HG03025 (cell line): ENCODE data around the gene RNF212.

Source experiments
- ATAC-seq: cut with Tn5 transposase; IDR thresholded peaks from one replicate; pipeline ENCODE4 v1.9.1; 2021; ENCODE audit warnings: mild to moderate bottlenecking, moderate library complexity; ENCODE audit not compliant: unreplicated experiment, low FRiP score

The RNF212 gene

DNA sequence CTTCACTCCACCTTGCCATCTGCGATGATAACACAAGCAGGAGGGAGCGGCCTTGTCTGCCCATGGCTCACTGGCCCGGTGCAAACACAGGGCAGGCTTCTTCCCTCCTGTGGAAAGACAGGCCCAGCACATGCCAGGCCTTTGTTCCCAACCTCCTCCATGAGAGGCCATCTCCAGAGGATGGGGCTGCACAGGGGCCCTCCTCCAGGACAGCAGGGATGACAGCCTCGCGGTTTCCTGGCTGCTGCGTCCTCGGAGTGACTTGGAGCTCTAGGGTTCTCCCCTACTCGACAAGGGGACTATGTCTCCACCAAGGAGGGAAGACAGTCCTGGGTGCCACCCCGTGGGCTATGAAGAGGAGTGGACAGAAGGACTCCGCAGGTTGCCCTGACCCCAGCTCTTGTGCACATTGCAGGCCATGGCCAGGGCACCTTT lies 21.8 kb downstream of the RNF212 start:
- no peak for ATAC-seq

DNA sequence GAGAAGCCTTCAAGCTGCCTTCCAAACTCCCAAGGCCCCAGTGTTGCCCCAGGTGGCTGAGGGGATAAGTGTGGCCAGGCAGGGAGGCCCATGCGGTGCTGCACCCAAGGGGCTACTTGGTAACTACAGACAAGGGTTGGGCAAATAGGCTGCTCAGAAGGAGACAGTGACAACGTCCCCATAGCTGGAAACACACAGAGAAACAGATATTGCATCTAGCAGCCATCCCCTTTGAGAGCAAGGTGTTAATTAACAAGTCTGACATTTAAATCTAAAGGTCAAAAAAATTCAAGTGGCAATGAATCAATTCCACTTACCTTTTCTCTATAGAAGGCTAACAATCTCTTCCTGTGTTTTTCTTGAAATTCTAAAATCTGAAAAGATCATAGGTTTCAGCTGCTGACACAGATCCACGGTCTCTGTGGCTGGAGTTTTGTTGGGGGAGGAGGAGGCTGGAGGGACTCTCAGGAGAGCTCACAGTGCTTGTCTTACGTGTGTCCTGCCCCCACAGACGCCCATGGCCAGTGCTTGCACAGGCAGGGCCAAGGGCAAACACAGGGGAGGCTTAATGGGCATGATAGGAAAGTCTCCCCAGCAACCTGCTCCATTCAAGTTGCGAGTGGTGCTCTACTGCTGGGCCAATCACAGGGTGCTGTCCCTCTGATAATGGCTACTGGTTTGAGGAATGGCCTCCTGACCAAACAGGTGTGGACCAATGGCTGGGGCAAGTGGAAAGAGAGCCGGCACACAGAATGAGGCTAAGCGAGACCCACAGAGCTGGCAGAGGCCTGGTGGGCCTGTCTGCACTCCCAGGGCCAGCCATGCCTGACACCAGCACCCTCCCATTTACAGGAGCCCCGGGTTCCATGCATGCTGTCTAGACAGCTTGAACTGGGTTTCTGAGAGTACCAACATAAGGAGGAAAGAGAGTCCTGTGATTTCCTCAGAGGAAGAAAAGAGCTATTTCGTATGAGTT lies 22.6 kb downstream of the RNF212 start:
- no peak for ATAC-seq

- ATAC-seq: no peak
These were observed 23.3 kb downstream of the RNF212 start for GRCh38 chr4:1090036-1090435.

- ATAC-seq: no peak
These were observed 26.0 kb downstream of the RNF212 start for GRCh38 chr4:1087371-1087770.

GRCh38 chr4:1086011-1086410 lies 27.4 kb downstream of the RNF212 start:
- no peak for ATAC-seq

DNA sequence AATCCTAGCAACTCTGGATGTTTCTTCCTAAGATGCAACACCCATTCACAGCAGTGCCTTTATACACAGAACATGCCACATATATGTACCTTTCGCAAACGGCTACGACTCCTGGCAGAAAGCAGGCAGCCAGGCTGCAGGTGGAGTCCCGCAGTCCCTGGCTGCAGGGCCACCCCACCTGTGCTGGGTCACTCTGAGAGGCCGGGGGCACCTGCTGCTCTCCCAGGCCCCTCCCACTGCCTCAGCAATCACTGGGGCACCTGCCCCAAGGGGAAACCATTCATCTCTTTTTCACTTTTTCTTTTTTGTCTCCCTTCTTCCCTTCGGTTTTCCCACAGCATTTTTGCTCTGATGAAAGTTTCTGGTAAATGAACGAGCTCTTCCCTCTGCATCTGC lies 28.0 kb downstream of the RNF212 start:
- no peak for ATAC-seq

DNA sequence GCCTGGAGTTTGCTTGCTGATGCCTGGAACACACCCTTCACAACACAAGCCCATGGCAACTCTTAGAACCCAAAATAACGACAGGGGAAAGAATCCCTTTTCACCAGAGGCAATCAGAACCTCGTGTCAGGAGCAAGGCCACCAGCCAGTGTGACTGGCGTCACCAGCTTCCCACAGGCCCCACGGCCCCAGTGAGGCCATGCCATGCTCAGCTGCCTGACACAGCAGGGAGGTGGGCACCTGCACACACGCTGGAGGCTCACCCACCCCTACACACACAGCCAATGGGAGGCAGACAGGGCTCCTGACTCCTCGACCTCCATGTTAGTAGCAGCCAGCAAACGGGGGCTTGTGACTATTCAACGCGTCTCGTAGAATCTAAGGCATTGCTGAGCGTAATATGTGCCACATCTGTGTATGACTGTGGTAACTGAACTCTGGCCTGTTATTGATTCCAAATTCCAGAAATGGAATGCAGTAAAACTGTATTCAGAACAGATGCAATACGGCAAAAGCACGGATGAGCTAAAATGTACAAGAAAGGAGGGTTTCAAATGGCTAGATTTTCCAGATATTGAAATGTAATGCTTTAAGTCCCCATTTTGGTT lies 28.5 kb downstream of the RNF212 start:
- ATAC-seq: no peak

- ATAC-seq: no peak
These were observed 29.0 kb downstream of the RNF212 start for GRCh38 chr4:1084394-1084793.

DNA sequence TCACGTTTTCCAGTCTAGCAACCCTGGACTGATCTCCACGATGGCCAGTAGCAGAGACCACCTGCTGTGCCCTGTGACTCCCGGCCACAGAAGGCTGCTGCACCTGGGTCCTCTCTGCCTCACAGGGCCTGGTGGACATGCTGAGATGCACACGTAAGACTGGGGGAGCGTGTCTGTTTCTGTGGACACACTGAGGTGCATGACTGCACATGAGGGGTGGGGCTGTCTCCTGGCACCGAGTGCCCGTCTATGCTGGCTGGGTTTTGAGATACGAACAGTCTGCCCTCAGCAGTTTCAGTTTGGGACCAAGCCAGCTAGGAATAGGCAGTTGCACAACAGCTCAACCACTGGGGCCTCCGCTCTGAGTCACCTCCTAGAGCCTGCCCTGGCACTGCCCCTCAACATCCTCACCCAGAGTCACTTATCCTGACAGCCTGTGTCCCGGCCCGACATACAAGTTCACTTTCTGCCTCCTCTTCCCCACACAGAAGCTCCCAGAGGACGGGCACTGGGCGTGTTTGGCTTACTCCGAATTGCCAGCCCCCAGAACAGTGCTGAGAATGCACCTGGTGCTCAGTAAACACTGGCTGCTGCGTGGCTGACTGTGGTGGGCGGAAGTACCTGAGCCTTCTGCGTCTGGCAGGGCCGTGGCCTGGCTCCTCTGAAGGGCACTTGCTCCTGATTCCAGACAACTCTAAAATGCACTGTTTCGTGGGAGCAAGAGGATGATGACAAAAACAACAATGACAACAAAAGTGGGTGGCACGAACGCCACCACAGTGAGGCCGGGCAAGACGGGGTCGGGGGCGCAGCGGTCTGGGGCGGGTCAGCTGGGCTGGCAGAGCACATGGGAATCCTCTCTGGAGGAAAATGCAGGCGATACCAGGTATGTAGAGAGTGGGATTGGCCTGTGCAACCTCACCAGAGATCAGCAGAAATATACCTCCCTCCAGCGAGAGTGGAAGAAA lies 30.9 kb downstream of the RNF212 start:
- ATAC-seq: no peak

DNA sequence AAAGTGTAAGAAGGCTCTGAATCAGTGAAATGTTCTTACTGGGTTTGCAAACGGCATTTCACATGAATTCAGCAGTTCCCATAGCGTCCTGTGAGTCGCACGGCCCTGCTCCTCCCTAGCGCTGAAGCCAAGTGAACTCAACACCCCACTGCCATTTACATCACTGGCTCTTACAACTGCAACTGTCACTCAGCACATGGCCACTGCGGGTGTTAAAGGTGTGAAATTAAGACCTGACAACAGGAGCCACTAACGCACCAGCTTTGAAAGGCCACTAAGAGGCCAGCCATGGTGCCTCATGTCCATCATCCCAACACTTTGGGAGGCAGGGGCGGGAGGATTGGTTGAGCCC lies 31.7 kb downstream of the RNF212 start:
- ATAC-seq: no peak

GRCh38 chr4:1080961-1081688 lies 32.2 kb downstream of the RNF212 start:
- no peak for ATAC-seq

DNA sequence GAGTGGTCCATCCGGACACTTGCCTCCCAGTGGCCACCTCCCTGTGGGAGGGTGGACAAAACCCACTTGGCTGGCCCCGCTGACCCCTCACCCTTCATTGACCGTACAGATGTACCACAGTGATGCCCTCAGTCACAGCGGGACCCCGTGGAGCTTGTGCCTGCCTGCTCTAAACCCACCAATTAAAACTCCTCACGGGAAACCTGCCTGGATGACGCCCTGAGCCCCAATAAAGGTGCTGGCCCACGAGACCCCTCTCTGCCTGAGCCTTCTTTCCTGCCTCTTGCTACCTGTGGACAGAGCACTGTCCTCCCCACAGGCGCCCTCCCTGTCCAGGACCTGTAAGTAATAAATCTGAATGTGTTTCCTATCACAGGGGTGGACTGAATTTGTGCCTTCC lies 32.9 kb downstream of the RNF212 start:
- no peak for ATAC-seq

- no peak for ATAC-seq
These were observed 33.6 kb downstream of the RNF212 start for GRCh38 chr4:1079711-1080265.

DNA sequence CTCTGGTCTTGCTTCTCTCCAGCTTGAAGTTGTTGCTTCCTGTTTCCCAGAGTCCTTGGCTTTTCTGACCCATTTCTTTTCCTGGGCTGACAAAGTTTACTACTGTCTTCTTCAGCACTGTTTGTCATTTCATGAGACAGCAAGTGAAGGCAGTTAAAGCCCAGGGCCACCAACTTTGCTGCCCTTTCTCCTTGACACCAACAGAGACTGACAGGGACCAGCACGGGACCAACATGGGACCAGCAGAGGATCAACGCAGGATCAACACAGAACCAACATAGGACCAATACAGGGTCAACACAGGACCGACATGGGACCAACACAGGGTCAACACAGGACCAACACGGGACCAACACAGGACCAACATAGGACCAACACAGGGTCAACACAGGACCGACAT lies 34.9 kb downstream of the RNF212 start:
- no peak for ATAC-seq

- ATAC-seq: no peak
These were observed 35.5 kb downstream of the RNF212 start for GRCh38 chr4:1077711-1078477.

DNA sequence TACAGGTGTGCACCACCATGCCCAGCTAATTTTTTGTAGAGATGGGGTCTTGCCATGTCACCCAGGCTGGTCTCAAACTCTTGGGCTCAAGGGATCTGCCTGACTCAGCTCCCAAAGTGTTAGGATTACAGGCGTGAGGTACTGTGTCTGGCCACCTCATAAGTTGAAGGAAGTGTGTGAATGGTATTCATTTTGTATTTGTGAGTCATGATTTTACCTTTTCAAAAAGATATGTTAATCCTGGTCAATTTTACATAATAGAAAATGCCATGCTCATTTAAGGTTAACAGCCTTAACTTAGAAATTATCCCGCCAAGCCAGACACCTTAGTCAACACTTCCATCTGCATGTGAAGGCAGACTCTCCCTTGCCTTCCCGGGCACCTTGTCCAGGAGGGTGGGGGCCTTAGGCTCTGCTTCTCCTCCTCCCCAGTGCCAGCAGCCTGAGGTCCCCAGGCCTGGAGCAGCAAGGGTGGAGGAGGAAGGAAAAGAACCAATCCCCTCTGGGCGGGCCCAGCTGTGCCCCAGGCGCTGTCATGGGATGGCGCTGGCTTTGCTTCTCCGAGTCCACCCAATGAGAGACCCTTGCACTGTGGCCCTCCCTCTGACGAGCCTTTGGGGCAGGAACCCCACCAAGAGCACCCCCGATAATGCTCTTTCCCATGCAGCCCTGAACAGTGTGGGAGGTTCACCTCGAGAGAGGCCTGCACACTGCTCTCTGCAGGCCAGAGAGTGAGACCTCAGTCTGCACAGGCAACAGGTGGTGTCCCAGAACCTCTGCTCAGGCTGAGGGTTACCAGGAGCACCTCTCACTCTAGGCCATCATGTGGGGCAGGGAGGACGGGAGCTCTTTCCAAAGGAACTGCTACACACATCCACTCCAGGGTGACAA lies 37.3 kb downstream of the RNF212 start:
- ATAC-seq: no peak

DNA sequence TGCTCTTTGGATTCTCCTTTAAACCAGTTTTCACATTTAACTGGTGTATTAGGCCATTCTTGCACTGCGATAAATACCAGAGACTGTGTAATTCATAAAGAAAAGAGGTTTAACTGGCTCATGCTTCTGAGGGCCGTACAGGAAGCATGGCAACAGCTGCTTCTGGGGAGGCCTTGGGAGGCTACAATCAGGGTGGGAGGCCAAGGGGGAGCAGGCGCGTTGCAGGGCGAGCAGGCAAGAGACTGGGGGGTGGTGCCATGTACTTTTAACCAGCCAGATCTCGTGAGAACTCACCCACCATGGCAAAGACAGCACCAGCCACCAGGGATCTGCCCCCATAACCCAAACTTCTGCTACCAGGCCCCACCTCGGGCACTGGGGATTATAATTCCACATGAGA lies 38.1 kb downstream of the RNF212 start:
- no peak for ATAC-seq

DNA sequence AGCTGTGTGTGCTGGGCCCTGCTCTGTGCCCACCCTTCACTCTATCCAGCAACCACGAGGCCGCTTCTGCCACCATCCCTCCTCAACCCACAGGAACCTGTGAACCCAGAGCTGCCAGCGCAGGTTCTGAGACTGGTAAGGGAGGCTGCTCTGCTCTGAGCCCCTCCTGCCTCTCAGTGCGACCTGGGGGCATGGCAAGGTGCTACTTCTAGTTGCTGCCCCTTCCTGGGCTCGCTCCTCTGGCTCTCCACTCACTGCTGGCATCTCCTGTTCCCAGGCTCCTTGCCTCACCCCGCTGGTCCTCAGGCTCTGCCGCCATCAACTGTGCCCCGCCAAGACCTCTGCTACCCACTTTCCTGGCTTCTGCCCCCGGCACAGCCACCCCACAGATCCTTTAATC lies 39.3 kb downstream of the RNF212 start:
- no peak for ATAC-seq
